Liver (tissue), 9 donors: Measurements from ENCODE around the gene APIP. TPM values are rescaled to one million over a fixed set of nuclear protein-coding genes. Genes with fewer than 3 reads are reported as not detected.

Experiments
- DNase-seq: peaks from one replicate; pipeline ENCODE4 v3.0.0-alpha.2; 2017; ENCODE audit warnings: low spot score
- H3K27ac ChIP-seq, 2 donors: one replicate each; pipeline ENCODE4 v1.7.0; 2013; ENCODE audit warnings: inconsistent platforms in 2 of 2, low read length in 2 of 2, control low read depth in 1 of 2, low read depth in 1 of 2, mild to moderate bottlenecking in 1 of 2
- H3K27me3 ChIP-seq, 4 donors: one replicate each; pipeline versions ENCODE4 v1.6.1 to v1.7.0; 2013; ENCODE audit warnings: low read length in 3 of 4, inconsistent platforms in 1 of 4, mild to moderate bottlenecking in 1 of 4, moderate library complexity in 1 of 4; ENCODE audit not compliant: control insufficient read depth in 4 of 4, insufficient read depth in 4 of 4
- H3K36me3 ChIP-seq, 4 donors: one replicate each; pipeline versions ENCODE4 v1.6.1 to v1.7.0; 2013; ENCODE audit warnings: low read length in 3 of 4, mild to moderate bottlenecking in 3 of 4, low read depth in 1 of 4, moderate library complexity in 1 of 4; ENCODE audit not compliant: control insufficient read depth in 4 of 4, insufficient read depth in 3 of 4
- H3K4me1 ChIP-seq, 4 donors: one replicate each; pipeline versions ENCODE4 v1.6.1 to v1.7.0; 2013; ENCODE audit warnings: low read length in 3 of 4, mild to moderate bottlenecking in 3 of 4, moderate library complexity in 1 of 4; ENCODE audit not compliant: control insufficient read depth in 4 of 4, insufficient read depth in 4 of 4
- H3K4me3 ChIP-seq, 3 donors: one replicate each; pipeline versions ENCODE4 v1.6.1 to v1.7.0; 2013; ENCODE audit warnings: low read length in 3 of 3, control low read depth in 1 of 3, low read depth in 1 of 3, mild to moderate bottlenecking in 1 of 3
- H3K9ac ChIP-seq, 2 donors: one replicate each; pipeline ENCODE4 v1.7.0; 2013; ENCODE audit warnings: low read length in 2 of 2, mild to moderate bottlenecking in 2 of 2, moderate library complexity in 2 of 2, control low read depth in 1 of 2, low read depth in 1 of 2
- H3K9me3 ChIP-seq, 4 donors: one replicate each; pipeline versions ENCODE4 v1.6.1 to v1.7.0; 2013; ENCODE audit warnings: low read length in 3 of 4; ENCODE audit not compliant: control insufficient read depth in 4 of 4
- ATF3 ChIP-seq: IDR thresholded peaks from 2 replicates; pipeline ENCODE4 v1.6.1; 2016; ENCODE audit warnings: antibody characterized with exemption
- CTCF ChIP-seq: fragments of 150-350 bp; IDR thresholded peaks from 2 replicates; pipeline ENCODE4 v1.5.1; 2017; ENCODE audit warnings: improper control_type of control experiment, low read depth, low read length; ENCODE audit not compliant: missing input control
- EGR1 ChIP-seq, 2 donors: IDR thresholded peaks; 2 replicates each; pipeline ENCODE4 v1.6.1; 2016 to 2018; ENCODE audit warnings: antibody characterized with exemption in 2 of 2, low read depth in 2 of 2
- FOXA1 ChIP-seq: IDR thresholded peaks from 2 replicates; pipeline ENCODE4 v1.6.1; 2016; ENCODE audit warnings: antibody characterized with exemption
- FOXA2 ChIP-seq: IDR thresholded peaks from 2 replicates; pipeline ENCODE4 v1.6.1; 2016; ENCODE audit warnings: antibody characterized with exemption
- GABPA ChIP-seq, 2 donors: IDR thresholded peaks in 1 of 2; conservative IDR thresholded peaks in 1 of 2; 2 replicates each; pipeline ENCODE4 v1.6.1; 2016; ENCODE audit warnings: antibody characterized with exemption in 2 of 2, mild to moderate bottlenecking in 1 of 2, moderate library complexity in 1 of 2
- HNF4A ChIP-seq, 2 donors: conservative IDR thresholded peaks; 2 replicates each; pipeline ENCODE4 v1.6.1; 2016; ENCODE audit warnings: antibody characterized with exemption in 2 of 2, mild to moderate bottlenecking in 2 of 2
- HNF4G ChIP-seq: IDR thresholded peaks from 2 replicates; pipeline ENCODE4 v1.6.1; 2016; ENCODE audit warnings: antibody characterized with exemption
- JUND ChIP-seq, 2 donors: IDR thresholded peaks; 2 replicates each; pipeline ENCODE4 v1.6.1; 2016; ENCODE audit warnings: antibody characterized with exemption in 2 of 2
- NR2F2 ChIP-seq: IDR thresholded peaks from 2 replicates; pipeline ENCODE4 v1.6.1; 2016; ENCODE audit warnings: antibody characterized with exemption
- RAD21 ChIP-seq, 2 donors: IDR thresholded peaks; 2 replicates each; pipeline ENCODE4 v1.6.1; 2016; ENCODE audit warnings: antibody characterized with exemption in 2 of 2, mild to moderate bottlenecking in 2 of 2
- RXRA ChIP-seq, 2 donors: IDR thresholded peaks; 2 replicates each; pipeline ENCODE4 v1.6.1; 2017 to 2018; ENCODE audit warnings: antibody characterized with exemption in 2 of 2, mild to moderate bottlenecking in 1 of 2
- SP1 ChIP-seq: IDR thresholded peaks from 2 replicates; pipeline ENCODE4 v1.6.1; 2018; ENCODE audit warnings: antibody characterized with exemption, mild to moderate bottlenecking
- TAF1 ChIP-seq: conservative IDR thresholded peaks from 2 replicates; pipeline ENCODE4 v1.6.1; 2016; ENCODE audit warnings: antibody characterized with exemption, mild to moderate bottlenecking
- YY1 ChIP-seq: IDR thresholded peaks from 2 replicates; pipeline ENCODE4 v1.6.1; 2016; ENCODE audit warnings: antibody characterized with exemption, mild to moderate bottlenecking
- ZBTB33 ChIP-seq: IDR thresholded peaks from 2 replicates; pipeline ENCODE4 v1.6.1; 2016; ENCODE audit warnings: antibody characterized with exemption
- WGBS: extraction: QIAGEN DNeasy Blood & Tissue Kit; methylation state at CpG from one replicate; pipeline ENCODE4 v1.1.7; 2013; 5-methylcytosine and 5-hydroxymethylcytosine counted together
- polyA plus RNA-seq, 2 donors: library from polyadenylated mRNA; stranded (reverse) in 1 of 2; unstranded in 1 of 2; fragments of 200-250 nt in 1 of 2; fragments of >200 nt in 1 of 2; fragmentation: Nextera tagmentation in 1 of 2; extraction: Ambion mirVana in 1 of 2; gene quantifications; one replicate each; pipeline versions ENCODE4 v1.2.1 to v1.2.3, GENCODE V29; 2013 to 2015
- total RNA-seq, 2 donors: library from RNA; depleted of rRNA; stranded (reverse); fragments of >200 nt; gene quantifications; one replicate each; pipeline ENCODE4 v1.2.3, GENCODE V29; 2014
- TF ChIP-seq, protein P1 (sequence below): IDR thresholded peaks from 2 replicates; pipeline ENCODE4 v1.6.1; 2016; ENCODE audit warnings: antibody characterized with exemption, mild to moderate bottlenecking
- donor health status: healthy.
- donor health status: healthy.
- donor health status: healthy.
- donor health status: healthy.
- donor health status: healthy.

APIP gene
- total and polyA plus RNA-seq, 4 donors: 13.4 to 26.3 (median 16.5) TPM

DNA sequence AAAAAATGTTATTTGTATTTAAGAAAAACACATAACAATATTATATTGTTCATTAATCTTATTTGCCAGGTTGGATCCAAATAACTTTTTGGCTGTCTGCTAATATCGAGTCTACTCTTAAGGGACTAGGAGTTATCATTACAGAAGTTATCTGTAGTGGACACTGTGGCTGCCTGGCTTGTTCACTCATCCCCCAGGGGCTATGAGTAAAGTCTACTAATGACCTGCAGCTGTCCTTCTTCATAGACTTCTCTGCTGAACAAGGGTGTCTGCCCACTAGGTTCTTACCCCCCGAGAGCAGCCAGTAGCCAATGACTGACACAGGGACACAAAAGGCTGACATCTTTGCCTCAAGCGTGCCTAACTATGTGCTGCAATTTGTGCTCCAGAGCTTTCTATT is 69.7 kb downstream of the APIP start (continued):
- TF ChIP-seq, protein P1, sequence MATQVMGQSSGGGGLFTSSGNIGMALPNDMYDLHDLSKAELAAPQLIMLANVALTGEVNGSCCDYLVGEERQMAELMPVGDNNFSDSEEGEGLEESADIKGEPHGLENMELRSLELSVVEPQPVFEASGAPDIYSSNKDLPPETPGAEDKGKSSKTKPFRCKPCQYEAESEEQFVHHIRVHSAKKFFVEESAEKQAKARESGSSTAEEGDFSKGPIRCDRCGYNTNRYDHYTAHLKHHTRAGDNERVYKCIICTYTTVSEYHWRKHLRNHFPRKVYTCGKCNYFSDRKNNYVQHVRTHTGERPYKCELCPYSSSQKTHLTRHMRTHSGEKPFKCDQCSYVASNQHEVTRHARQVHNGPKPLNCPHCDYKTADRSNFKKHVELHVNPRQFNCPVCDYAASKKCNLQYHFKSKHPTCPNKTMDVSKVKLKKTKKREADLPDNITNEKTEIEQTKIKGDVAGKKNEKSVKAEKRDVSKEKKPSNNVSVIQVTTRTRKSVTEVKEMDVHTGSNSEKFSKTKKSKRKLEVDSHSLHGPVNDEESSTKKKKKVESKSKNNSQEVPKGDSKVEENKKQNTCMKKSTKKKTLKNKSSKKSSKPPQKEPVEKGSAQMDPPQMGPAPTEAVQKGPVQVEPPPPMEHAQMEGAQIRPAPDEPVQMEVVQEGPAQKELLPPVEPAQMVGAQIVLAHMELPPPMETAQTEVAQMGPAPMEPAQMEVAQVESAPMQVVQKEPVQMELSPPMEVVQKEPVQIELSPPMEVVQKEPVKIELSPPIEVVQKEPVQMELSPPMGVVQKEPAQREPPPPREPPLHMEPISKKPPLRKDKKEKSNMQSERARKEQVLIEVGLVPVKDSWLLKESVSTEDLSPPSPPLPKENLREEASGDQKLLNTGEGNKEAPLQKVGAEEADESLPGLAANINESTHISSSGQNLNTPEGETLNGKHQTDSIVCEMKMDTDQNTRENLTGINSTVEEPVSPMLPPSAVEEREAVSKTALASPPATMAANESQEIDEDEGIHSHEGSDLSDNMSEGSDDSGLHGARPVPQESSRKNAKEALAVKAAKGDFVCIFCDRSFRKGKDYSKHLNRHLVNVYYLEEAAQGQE: no peak
- TF ChIP-seq HNF4A (conservative IDR thresholded peaks at IDR 0.05) (no peak), HNF4G (no peak), TAF1 (no peak), SP1 (no peak), NR2F2 (no peak), JUND (IDR thresholded peaks at IDR 0.05) (no peak), ATF3 (no peak)

GRCh38 chr11:34844463-34845112 is 71.6 kb downstream of the APIP start:
- Histone ChIP-seq H3K36me3 (no peaks in the 10 kb centered on the region), H3K4me1 (no peaks in the 10 kb centered on the region), H3K9me3 (no peaks in the 10 kb centered on the region), H3K27ac (no peak overlapping the region), H3K4me3 (no peak overlapping the region), H3K27me3 (no peaks in the 10 kb centered on the region), H3K9ac (no peak overlapping the region)
- 89% methylated on average over 5 of the region's 5 CpGs for WGBS
- TF ChIP-seq GABPA (IDR thresholded peaks at IDR 0.05 in 1 of 2, conservative IDR thresholded peaks at IDR 0.05 in 1 of 2): no peak
- no peak for TF ChIP-seq RAD21 (IDR thresholded peaks at IDR 0.05)
- no peak for TF ChIP-seq HNF4G
- no peak for TF ChIP-seq RXRA (IDR thresholded peaks at IDR 0.05)
- TF ChIP-seq ZBTB33: no peak
- no peak for TF ChIP-seq TAF1
- no peak for TF ChIP-seq FOXA2
- TF ChIP-seq EGR1 (IDR thresholded peaks at IDR 0.05; ENCODE audit: low read depth in 2 of 2): no peak
- TF ChIP-seq ATF3: no peak
- no peak for TF ChIP-seq NR2F2
- no peak for TF ChIP-seq YY1
- no peak for TF ChIP-seq FOXA1
- no peak for TF ChIP-seq JUND (IDR thresholded peaks at IDR 0.05)
- DNase-seq: no peak

DNA sequence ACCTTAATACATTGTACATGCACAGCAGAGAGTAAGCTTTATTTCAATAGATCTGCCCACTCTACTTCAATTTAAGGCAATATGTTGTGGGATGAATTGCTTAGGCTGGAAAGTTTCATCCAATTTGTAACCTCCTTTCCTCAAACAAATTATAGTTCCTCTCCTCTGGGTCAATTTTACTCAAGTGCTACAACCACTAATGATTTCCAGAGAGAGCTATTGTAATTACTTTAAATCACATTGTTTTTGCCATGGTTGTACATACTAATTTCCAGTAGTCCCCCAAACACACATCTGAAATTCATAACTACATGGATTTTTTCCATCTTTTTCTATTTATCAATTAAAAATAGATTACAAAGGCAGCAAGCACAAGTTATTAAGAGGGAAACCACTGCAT is 72.9 kb downstream of the APIP start:
- H3K4me1 ChIP-seq: no peaks in the 10 kb centered on the region
- no peak overlapping the region for H3K9ac ChIP-seq
- H3K36me3 ChIP-seq: no peaks in the 10 kb centered on the region
- DNase-seq: no peak
- H3K4me3 ChIP-seq: no peak overlapping the region
- no peaks in the 10 kb centered on the region for H3K27me3 ChIP-seq
- no peak overlapping the region for H3K27ac ChIP-seq
- no peaks in the 10 kb centered on the region for H3K9me3 ChIP-seq
- no peak for TF ChIP-seq FOXA2
- TF ChIP-seq CTCF: no peak
- TF ChIP-seq, protein P1: no peak
- no peak for TF ChIP-seq ZBTB33
